ENCODE results near the gene BBC3.

GRCh38 chr19:47226426-47227351 is 4.3 kb downstream of the BBC3 start:
- TF ChIP-seq POLR2A (IDR thresholded peaks at IDR 0.05; ENCODE audit: low read depth, low read length) (peak; percentile 55), CTCF (conservative IDR thresholded peaks at IDR 0.05; ENCODE audit: low read depth, low read length) (no peak), CEBPB (IDR thresholded peaks at IDR 0.05; ENCODE audit: low read depth, low read length) (no peak), CHD1 (IDR thresholded peaks at IDR 0.05; ENCODE audit: low read depth, low read length) (peak; percentile 58; the same call in 1 of the 2 replicates), NFE2L2 (IDR thresholded peaks at IDR 0.05; ENCODE audit: low read depth, low read length) (no peak), BHLHE40 (IDR thresholded peaks at IDR 0.05; ENCODE audit: low read depth, low read length) (no peak; the same call in 1 of the 2 replicates), SMC3 (IDR thresholded peaks at IDR 0.05; ENCODE audit: low read depth, low read length) (no peak), FOS (IDR thresholded peaks at IDR 0.05; ENCODE audit: low read depth, low read length) (no peak), MAZ (IDR thresholded peaks at IDR 0.05; ENCODE audit: borderline replicate concordance, low read depth, low read length) (no peak)
